Mammary epithelial cell (primary cell): Measurements from ENCODE around the gene RUVBL2.
A peak's percentile ranks its signal among the peaks of the same experiment; 100 is the strongest.

Experiments
- EZH2 ChIP-seq: IDR thresholded peaks from 2 replicates; pipeline ENCODE4 v1.6.1; 2012; ENCODE audit warnings: low read length, inconsistent platforms, borderline replicate concordance
- TF ChIP-seq, protein P1 (sequence below), 2 donors: IDR thresholded peaks in 1 of 2; conservative IDR thresholded peaks in 1 of 2; 2 replicates each; pipeline ENCODE4 v1.5.1; 2011 to 2012; ENCODE audit warnings: inconsistent platforms in 2 of 2, low read length in 2 of 2, mild to moderate bottlenecking in 2 of 2, control low read depth in 1 of 2, low read depth in 1 of 2; ENCODE audit not compliant: insufficient read depth in 1 of 2; ENCODE audit errors: extremely low read depth in 1 of 2

DNA sequence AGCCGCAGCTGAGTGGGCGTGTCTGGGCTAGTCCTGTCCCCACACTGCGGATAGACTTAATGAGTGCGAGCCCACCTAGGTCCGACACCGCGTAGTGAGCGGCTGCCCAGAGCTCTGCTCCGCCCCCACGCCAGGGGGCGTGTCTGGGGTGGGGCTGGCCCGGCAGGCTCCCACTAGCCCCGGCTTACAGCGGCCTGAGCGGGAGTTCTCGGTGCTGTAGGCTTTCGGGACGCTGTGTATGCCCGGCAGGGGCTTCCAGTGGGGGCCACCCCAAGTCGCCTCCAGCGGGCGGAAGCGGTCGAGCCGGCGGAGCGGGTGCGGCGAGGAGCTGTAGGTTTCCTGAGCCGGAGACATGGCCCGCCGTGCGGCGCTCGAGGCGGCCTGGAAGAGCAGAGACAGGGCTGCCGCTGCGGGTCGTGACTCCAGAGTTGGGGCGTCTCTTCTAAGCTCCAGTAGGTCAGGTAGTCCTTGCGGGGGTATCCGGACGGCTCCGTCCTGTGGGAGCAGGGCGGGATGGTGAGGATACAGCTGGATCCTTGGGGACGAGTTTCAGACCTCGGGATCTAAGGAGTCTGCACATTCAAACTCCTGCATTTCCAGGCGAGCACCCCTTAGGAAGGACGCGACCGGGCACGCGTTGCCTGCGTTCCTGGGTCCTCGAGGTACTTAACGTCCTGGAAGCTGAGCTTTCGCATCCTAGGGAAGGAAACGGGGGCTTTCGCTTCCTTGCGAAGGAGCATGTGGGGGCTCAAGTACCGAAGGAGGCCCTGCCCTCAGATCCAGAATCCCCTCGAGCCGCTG lies 62.6 kb downstream of the RUVBL2 start:
- TF ChIP-seq EZH2, result no peak
- TF ChIP-seq, protein P1, sequence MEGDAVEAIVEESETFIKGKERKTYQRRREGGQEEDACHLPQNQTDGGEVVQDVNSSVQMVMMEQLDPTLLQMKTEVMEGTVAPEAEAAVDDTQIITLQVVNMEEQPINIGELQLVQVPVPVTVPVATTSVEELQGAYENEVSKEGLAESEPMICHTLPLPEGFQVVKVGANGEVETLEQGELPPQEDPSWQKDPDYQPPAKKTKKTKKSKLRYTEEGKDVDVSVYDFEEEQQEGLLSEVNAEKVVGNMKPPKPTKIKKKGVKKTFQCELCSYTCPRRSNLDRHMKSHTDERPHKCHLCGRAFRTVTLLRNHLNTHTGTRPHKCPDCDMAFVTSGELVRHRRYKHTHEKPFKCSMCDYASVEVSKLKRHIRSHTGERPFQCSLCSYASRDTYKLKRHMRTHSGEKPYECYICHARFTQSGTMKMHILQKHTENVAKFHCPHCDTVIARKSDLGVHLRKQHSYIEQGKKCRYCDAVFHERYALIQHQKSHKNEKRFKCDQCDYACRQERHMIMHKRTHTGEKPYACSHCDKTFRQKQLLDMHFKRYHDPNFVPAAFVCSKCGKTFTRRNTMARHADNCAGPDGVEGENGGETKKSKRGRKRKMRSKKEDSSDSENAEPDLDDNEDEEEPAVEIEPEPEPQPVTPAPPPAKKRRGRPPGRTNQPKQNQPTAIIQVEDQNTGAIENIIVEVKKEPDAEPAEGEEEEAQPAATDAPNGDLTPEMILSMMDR (conservative IDR thresholded peaks at IDR 0.05 in 1 of 2, IDR thresholded peaks at IDR 0.05 in 1 of 2; ENCODE audit: extremely low read depth in 1 of 2, insufficient read depth in 1 of 2, low read depth in 1 of 2, low read length in 2 of 2), result peak in 1 of 2 donors; percentile 37
